ENCODE data around the gene GLG1.
"Not testable (repeated sequence)": the region's sequence is repeated elsewhere in the genome, so short reads cannot be mapped to it uniquely, and the experiment has no call there.

GRCh38 chr16:74412138-74412774 is 194.7 kb downstream of the GLG1 start:
- TF ChIP-seq RAD21 (IDR thresholded peaks at IDR 0.05); CTCF (IDR thresholded peaks at IDR 0.05; ENCODE audit: low read depth, low read length, missing input control); YY1 (IDR thresholded peaks at IDR 0.05); MAX (IDR thresholded peaks at IDR 0.05); TAF1 (conservative IDR thresholded peaks at IDR 0.05); GABPA (IDR thresholded peaks at IDR 0.05 in 1 of 2, conservative IDR thresholded peaks at IDR 0.05 in 1 of 2); EGR1 (IDR thresholded peaks at IDR 0.05; ENCODE audit: low read depth in 2 of 2); SP1 (IDR thresholded peaks at IDR 0.05); REST (IDR thresholded peaks at IDR 0.05); JUND (IDR thresholded peaks at IDR 0.05); FOXA1 (IDR thresholded peaks at IDR 0.05): not testable (repeated sequence)
